Fibroblast of villous mesenchyme (primary cell): ENCODE results near the gene COPE. TPM values are rescaled to one million over a fixed set of nuclear protein-coding genes. Genes with fewer than 3 reads are reported as not detected.

ENCODE experiments used
- DNase-seq: peaks from one replicate; pipeline ENCODE4 v3.0.0-alpha.2; 2010; ENCODE audit warnings: low read depth
- H3K4me3 ChIP-seq: 2 replicates; pipeline ENCODE4 v1.5.1; 2011; ENCODE audit warnings: low read depth, mild to moderate bottlenecking, low read length
- CTCF ChIP-seq: IDR thresholded peaks from 2 replicates; pipeline ENCODE4 v1.5.1; 2012; ENCODE audit warnings: low read depth, mild to moderate bottlenecking, low read length; ENCODE audit not compliant: insufficient read depth
- total RNA-seq: library from RNA; depleted of rRNA; stranded (reverse); fragments of >200 nt; gene quantifications from 2 replicates; pipeline ENCODE4 v1.2.3, GENCODE V29; 2012

Gene COPE
- total RNA-seq, 1 donor, result 222 TPM

- no peak for TF ChIP-seq CTCF
- H3K4me3 ChIP-seq, result no peak overlapping the region
- DNase-seq, result no peak
These were observed 63.4 kb downstream of the COPE start for GRCh38 chr19:18855647-18856384.

- H3K4me3 ChIP-seq, result no peak overlapping the region
- TF ChIP-seq CTCF, result no peak
- no peak for DNase-seq
These were observed 64.2 kb downstream of the COPE start for GRCh38 chr19:18854982-18855381.

- no peak for DNase-seq
- TF ChIP-seq CTCF, result no peak
- no peak overlapping the region for H3K4me3 ChIP-seq
These were observed 65.3 kb downstream of the COPE start for GRCh38 chr19:18853755-18854427.

- DNase-seq, result no peak
- no peak overlapping the region for H3K4me3 ChIP-seq
- no peak for TF ChIP-seq CTCF
These were observed 66.5 kb downstream of the COPE start for GRCh38 chr19:18852648-18853047.

GRCh38 chr19:18851673-18852325 lies 67.4 kb downstream of the COPE start:
- no peak for TF ChIP-seq CTCF
- no peak for DNase-seq
- no peak overlapping the region for H3K4me3 ChIP-seq

- H3K4me3 ChIP-seq, result no peak overlapping the region
- DNase-seq, result no peak
- TF ChIP-seq CTCF, result no peak
These were observed 68.5 kb downstream of the COPE start for GRCh38 chr19:18850471-18851375.
